Stimulated activated CD8-positive, alpha-beta memory T cell treated with anti-CD3 and anti-CD28 coated beads, Interleukin-7, amount 100 ng/mL, for 24 hours (primary cell): ENCODE measurements around the gene RSPH10B.
A peak's percentile ranks its signal among the peaks of the same experiment; 100 is the strongest.
"Not testable (repeated sequence)": the region's sequence is repeated elsewhere in the genome, so short reads cannot be mapped to it uniquely, and the experiment has no call there.

Experiments
- DNase-seq: peaks from one replicate; pipeline ENCODE4 v3.0.0-alpha.2; 2020; ENCODE audit warnings: low read depth

Gene RSPH10B

GRCh38 chr7:5970347-5970911, at the start of gene RSPH10B:
RSPH10B (minus strand) TSS chr7:5970689; CDS start chr7:5967116, 3,573 bp downstream.
- not testable (repeated sequence) for DNase-seq

GRCh38 chr7:6016653-6016966, 46.1 kb upstream of the RSPH10B start:
- DNase-seq, result no peak

GRCh38 chr7:6015917-6016652, 45.6 kb upstream of the RSPH10B start:
- DNase-seq, result no peak

- DNase-seq, result no peak
These were observed 42.0 kb upstream of the RSPH10B start for GRCh38 chr7:6012355-6013104.

GRCh38 chr7:6011541-6011940, 41.1 kb upstream of the RSPH10B start:
- DNase-seq, result no peak

GRCh38 chr7:6010370-6010769, 39.9 kb upstream of the RSPH10B start:
- DNase-seq, result not testable (repeated sequence)

GRCh38 chr7:6008668-6009611, 38.5 kb upstream of the RSPH10B start, which contains the start of the genes AIMP2 and PMS2:
AIMP2 (plus strand) TSS chr7:6009272; CDS start chr7:6009364, 92 bp downstream.
PMS2 (minus strand) TSS chr7:6009049; CDS start chr7:6009019, 30 bp downstream.
- peak; percentile 95 for DNase-seq

- DNase-seq, result not testable (repeated sequence)
These were observed 37.5 kb upstream of the RSPH10B start for GRCh38 chr7:6007835-6008590.

GRCh38 chr7:6007386-6007785, 36.9 kb upstream of the RSPH10B start:
- no peak for DNase-seq

- DNase-seq, result no peak
These were observed 26.8 kb upstream of the RSPH10B start for GRCh38 chr7:5997210-5997808.

- not testable (repeated sequence) for DNase-seq
These were observed 16.6 kb upstream of the RSPH10B start for GRCh38 chr7:5987061-5987460.

- not testable (repeated sequence) for DNase-seq
These were observed 9.3 kb upstream of the RSPH10B start for GRCh38 chr7:5979680-5980314.

- DNase-seq, result not testable (repeated sequence)
These were observed 3.1 kb upstream of the RSPH10B start for GRCh38 chr7:5973580-5973979.

- DNase-seq, result not testable (repeated sequence)
These were observed 6.7 kb downstream of the RSPH10B start for GRCh38 chr7:5963810-5964209.

- not testable (repeated sequence) for DNase-seq
These were observed 7.3 kb downstream of the RSPH10B start for GRCh38 chr7:5963205-5963604.

GRCh38 chr7:5934945-5935450, 35.5 kb downstream of the RSPH10B start:
- DNase-seq, result not testable (repeated sequence)

GRCh38 chr7:5931905-5932644, 38.4 kb downstream of the RSPH10B start:
- DNase-seq, result not testable (repeated sequence)

GRCh38 chr7:5931250-5931649, 39.2 kb downstream of the RSPH10B start:
- not testable (repeated sequence) for DNase-seq

GRCh38 chr7:5930290-5930689, 40.2 kb downstream of the RSPH10B start:
- not testable (repeated sequence) for DNase-seq
